ENCODE data around the gene ZNF775. TPM values are rescaled to one million over a fixed set of nuclear protein-coding genes. Genes with fewer than 3 reads are reported as not detected.

ZNF775 gene
- polyA plus RNA-seq, 1 donor = 9.3 TPM

- DNase-seq = no peak
These were observed 23.7 kb downstream of the ZNF775 start for GRCh38 chr7:150402671-150403321.

DNA sequence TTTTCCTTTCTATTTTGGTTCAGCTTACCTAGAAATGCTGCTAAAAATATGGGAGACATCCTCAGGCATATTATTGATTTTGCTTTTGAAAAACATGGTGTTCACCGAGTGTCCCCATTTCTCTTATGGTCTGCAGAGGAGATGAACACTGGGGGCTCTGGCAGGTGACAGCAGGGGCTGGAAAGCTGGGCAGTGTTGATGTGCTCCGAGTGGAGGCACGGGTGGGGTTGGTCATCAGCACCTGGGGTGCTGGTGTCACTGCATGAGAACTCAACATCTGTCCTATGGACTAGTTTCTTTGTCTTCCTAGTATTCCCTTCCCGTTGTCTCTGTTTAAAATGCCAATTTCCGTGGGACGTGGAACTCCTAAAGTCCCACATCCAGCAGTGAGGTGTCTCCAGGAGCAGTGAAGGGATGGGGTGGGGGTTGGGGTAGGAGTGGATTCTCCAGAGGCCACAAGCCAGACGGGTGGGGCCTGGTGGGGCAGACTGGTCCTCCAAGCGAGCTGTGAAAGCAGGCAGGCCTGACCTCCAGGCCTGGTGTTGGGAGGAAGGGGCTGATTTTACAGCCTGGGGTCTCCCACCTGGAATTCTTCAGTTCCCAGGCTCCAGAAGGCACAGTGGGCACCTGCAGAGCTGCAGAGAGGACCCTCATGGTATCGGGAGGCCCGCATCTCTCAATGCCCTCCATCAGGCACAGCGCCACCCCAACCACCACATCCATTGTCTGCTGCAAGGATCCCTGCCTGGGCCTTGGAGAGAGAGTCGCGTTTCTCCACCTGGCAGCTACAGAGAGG lies 24.4 kb downstream of the ZNF775 start:
- DNase-seq = no peak

DNA sequence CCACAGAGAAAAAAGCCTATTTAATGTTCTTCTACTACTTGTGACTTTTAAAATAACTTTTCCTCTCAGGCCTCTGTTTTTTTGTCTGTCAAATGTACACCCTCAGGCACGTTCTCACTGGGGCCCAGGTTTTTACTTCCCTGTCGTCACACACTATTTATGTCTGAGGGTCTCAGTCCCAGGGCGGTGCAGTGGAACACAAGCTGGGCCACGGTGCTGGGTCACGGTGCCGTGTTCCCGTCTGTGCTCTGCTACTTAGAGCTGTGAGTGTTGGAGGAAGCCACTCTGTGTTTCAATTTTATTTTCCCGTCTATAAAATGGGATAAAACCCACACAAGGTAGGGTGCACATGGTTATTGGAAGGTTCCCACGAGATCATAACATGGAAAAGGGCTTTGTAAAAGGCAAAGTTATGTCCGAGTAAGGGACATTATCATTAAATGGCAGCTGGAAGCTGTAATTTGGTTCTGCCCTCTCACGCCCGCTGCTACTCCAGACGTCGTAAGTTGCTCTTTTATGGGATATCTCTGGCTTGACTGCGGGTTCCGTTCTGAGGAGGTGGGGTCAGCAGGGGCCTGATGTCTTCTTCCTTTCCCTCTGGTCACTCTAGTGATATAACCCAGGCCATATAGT lies 25.2 kb downstream of the ZNF775 start:
- DNase-seq = no peak

DNA sequence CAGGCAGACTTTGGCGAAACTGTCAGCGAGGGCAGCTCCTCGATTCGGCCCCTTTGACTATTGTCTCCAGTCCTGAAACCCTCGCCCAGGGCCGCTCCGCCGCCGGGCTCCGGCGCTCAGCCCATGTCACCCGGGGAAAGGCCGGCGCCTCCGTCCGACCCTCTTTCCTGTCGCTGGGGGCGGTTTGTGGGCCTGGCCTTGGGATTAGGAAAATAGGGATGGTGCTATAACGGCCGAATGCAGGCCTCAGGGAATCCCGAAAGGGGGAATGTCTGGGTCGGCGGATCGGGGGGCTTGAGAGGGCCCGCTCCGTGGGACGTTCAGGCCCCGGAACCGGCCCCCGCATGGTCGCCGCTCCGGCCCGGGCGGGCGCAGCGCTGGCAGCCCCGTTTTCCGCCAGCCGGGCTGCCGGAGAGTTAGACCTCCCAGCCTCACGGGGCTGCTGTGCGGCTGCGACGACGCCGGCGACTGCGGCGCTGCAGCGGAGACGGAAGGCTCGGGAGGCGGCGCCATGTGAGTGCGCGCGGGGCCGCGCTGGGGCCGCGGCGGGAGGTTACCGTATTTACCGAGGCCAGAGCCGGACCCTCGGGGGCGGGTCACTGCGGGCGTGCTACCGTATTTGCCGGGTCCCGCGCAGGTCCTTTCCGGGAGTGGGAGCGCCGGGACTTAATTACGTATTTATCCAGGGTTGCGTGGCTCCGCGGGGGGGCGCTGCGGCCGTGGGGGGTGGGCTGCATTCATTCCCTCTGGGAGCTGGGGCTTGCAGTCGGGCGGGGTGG lies 25.9 kb downstream of the ZNF775 start:
- DNase-seq = peak; percentile 91

GRCh38 chr7:150405584-150406311 lies 26.6 kb downstream of the ZNF775 start:
- DNase-seq = no peak

DNA sequence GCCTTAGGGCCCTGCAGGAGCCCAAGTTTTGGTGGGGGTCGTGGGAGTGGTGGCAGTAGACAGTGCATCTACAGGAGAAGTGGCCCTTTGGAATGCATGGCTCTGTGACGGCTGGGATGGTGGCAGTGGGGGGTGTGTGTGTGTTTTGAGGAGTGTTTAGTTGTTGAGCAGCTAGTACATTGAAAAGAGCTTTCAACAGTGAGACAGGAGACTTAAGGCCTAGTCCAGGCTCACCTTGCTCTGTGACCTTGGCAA lies 27.1 kb downstream of the ZNF775 start:
- DNase-seq = no peak

- DNase-seq = no peak
These were observed 27.7 kb downstream of the ZNF775 start for GRCh38 chr7:150406567-150407421.

- no peak for DNase-seq
These were observed 28.7 kb downstream of the ZNF775 start for GRCh38 chr7:150407588-150408392.

DNA sequence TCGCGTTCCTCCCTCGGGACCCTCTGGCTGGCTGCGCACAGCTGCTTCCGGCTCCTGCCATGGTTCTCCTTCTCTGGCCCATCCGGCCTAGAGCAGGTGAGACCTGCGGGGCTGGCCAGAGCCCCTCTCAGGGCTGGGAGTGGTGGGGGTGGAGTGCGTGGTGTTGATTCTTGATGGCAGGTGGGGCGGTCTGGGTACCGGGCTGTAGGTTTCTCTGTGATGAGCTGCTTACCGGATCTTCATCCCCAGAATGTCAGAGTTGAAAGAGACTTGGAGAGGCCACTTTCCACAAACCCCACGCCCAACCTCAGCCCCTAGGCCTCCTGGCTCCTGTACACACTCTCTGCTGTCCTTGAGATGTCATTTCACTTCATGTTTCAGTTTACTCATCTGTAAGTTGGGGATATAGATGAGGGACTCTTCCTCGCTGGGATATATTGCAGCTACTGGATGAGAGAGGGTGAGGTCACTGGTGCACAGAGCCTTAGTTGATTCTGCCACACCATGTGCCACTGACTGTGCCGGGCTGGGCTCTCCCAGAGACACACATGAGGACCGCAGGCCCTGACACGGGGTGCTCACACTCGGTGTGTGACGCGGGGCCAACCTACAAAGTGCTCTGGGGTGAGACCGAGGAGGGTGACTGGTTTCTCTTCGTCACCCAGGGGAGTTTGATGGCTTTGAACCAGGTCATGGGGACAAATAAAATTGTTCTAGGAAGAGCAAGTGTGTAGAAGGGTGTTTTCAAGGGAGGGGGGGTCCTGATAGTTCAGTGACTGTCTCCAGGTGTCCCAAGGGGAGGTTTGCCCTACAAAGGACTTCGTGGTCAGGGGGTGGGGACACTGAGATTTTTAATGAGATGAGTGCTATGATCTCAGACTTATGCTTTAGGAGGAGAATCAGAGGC lies 29.5 kb downstream of the ZNF775 start:
- DNase-seq = no peak

GRCh38 chr7:150409300-150410030 lies 30.3 kb downstream of the ZNF775 start:
- DNase-seq = no peak

- DNase-seq = no peak
These were observed 31.0 kb downstream of the ZNF775 start for GRCh38 chr7:150410131-150410530.

DNA sequence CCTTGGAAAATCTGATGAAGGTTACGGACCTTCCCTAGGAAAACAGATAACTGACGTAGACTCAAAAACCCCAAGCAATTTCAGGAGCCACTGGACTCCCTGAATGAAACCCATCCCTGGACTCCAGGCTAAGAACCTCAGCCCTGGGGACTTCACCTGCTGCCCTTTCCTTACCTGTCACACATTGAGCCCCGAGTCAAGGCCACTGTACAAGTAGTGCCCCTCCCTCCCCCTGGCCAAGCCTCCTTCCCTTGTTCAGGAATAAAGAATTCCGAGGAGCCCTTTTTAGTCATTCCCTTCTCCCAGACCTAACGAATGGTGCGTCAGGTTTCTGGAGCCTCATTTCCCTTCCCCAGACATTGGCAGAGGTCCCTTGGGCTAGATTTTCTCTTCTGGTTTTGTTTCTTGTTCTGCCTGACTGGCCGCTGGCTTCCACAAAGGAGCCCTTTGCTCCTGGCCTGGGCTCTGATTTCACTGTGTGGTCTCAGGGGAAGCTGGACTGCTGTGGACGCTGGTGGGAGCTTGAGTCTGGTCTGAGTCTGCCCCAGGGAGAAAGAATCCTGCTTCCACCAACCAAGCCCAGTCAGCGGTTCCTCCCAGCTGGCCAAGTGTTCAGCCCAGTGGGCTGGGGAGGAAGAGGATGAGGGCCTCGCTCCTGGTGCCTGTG lies 31.7 kb downstream of the ZNF775 start:
- DNase-seq = no peak

GRCh38 chr7:150411606-150412005 lies 32.5 kb downstream of the ZNF775 start:
- no peak for DNase-seq

DNA sequence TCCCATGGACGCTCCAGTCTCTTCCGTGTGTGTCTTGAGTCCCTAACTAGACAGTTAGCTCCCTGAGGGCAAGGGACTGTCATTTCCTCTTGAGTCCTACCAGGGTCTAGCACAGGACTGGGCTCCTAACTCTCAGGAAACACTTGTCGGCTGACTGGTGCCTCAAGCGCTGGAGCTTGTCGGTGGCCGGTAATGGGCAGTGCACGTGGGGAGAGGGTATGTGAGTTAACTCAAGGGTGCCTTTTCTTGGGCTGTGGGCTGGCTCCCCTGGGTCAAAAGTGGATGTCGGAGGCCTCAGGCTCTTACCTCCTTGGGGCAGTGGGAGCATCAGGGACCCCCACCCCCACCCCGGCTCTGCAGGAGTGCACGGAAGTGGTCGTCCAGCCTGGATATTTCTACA lies 32.9 kb downstream of the ZNF775 start:
- DNase-seq = no peak

- DNase-seq = no peak
These were observed 33.7 kb downstream of the ZNF775 start for GRCh38 chr7:150412518-150413488.

GRCh38 chr7:150413640-150414081 lies 34.5 kb downstream of the ZNF775 start:
- no peak for DNase-seq

All from hindlimb muscle (tissue), 1 donor.